ENCODE results near the gene HNRNPL.
"Not testable (repeated sequence)": the region's sequence is repeated elsewhere in the genome, so short reads cannot be mapped to it uniquely, and the experiment has no call there.

HNRNPL gene

GRCh38 chr19:38830039-38830733, 19.6 kb downstream of the HNRNPL start:
- DNase-seq (ENCODE audit: low read depth) = no peak

GRCh38 chr19:38829203-38829602, 20.6 kb downstream of the HNRNPL start:
- DNase-seq (ENCODE audit: low read depth) = not testable (repeated sequence)

- no peak for DNase-seq (ENCODE audit: low read depth)
Measured at GRCh38 chr19:38826856-38827551, 22.8 kb downstream of the HNRNPL start.

- DNase-seq (ENCODE audit: low read depth) = not testable (repeated sequence)
Measured at GRCh38 chr19:38825936-38826335, 23.9 kb downstream of the HNRNPL start.

- not testable (repeated sequence) for DNase-seq (ENCODE audit: low read depth)
Measured at GRCh38 chr19:38821230-38821825, 28.5 kb downstream of the HNRNPL start.

GRCh38 chr19:38819231-38819920, 30.4 kb downstream of the HNRNPL start:
- no peak for DNase-seq (ENCODE audit: low read depth)

- DNase-seq (ENCODE audit: low read depth) = no peak
Measured at GRCh38 chr19:38817081-38817480, 32.7 kb downstream of the HNRNPL start.

GRCh38 chr19:38816131-38816750, 33.5 kb downstream of the HNRNPL start:
- no peak for DNase-seq (ENCODE audit: low read depth)

- DNase-seq (ENCODE audit: low read depth) = no peak
Measured at GRCh38 chr19:38815059-38816001, 34.5 kb downstream of the HNRNPL start.

- not testable (repeated sequence) for DNase-seq (ENCODE audit: low read depth)
Measured at GRCh38 chr19:38813932-38814331, 35.9 kb downstream of the HNRNPL start.

GRCh38 chr19:38813323-38813722, 36.5 kb downstream of the HNRNPL start:
- DNase-seq (ENCODE audit: low read depth) = no peak

- no peak for DNase-seq (ENCODE audit: low read depth)
Measured at GRCh38 chr19:38812841-38813320, 36.9 kb downstream of the HNRNPL start, which contains the start of gene LGALS4. Gene LGALS4 (minus strand): TSS chr19:38812945. CDS start chr19:38812886, 59 bp downstream.

- no peak for DNase-seq (ENCODE audit: low read depth)
Measured at GRCh38 chr19:38812009-38812840, 37.6 kb downstream of the HNRNPL start.

GRCh38 chr19:38809592-38810252, 40.1 kb downstream of the HNRNPL start:
- DNase-seq (ENCODE audit: low read depth) = no peak

GRCh38 chr19:38808741-38809140, 41.0 kb downstream of the HNRNPL start:
- no peak for DNase-seq (ENCODE audit: low read depth)

- DNase-seq (ENCODE audit: low read depth) = not testable (repeated sequence)
Measured at GRCh38 chr19:38807374-38808098, 42.2 kb downstream of the HNRNPL start.

- DNase-seq (ENCODE audit: low read depth) = no peak
Measured at GRCh38 chr19:38806371-38806770, 43.4 kb downstream of the HNRNPL start.

GRCh38 chr19:38805180-38805579, 44.6 kb downstream of the HNRNPL start:
- DNase-seq (ENCODE audit: low read depth) = no peak

- DNase-seq (ENCODE audit: low read depth) = no peak
Measured at GRCh38 chr19:38803543-38803942, 46.2 kb downstream of the HNRNPL start.
